Measurements from ENCODE around the gene FTMT. TPM values are rescaled to one million over a fixed set of nuclear protein-coding genes. Genes with fewer than 3 reads are reported as not detected.

Gene FTMT
- total and polyA plus RNA-seq, 2 of the 4 experiments (the other 2 are of a cell fraction): not detected

DNA sequence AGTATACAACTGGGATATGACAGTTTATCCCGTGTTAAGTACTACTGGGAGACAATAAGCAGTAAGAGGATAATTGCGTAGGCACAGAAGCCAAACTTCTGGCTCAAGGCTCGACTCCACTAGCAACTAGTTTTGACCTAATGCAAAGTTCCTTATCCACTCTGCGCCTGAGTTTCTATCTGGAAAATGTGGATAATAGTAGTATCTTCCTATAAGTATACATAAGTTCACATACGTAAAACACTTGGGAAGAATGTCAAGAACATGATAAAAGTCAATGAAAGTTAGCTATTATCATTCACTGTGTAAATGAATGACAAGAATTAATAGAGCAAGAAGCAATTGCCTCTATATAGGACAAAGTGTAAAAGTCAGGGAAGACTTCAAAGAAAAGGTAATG, 45.7 kb downstream of the FTMT start:
- intact Hi-C loops (cut with micrococcal nuclease) (no loop called here), in situ Hi-C loops (cut with MboI; ENCODE audit: low sequenced_read_pairs) (no loop called here), dilution Hi-C loops (cut with HindIII; ENCODE audit: low sequenced_read_pairs, unreplicated experiment) (no loop called here)
- Histone ChIP-seq H3K79me1 (ENCODE audit: low read depth in 1 of 2, low read length in 2 of 2) (no peaks in the 10 kb centered on the region), H3K14ac (replicated peaks; ENCODE audit: low read depth, low read length) (no peak overlapping the region), H3K9ac (ENCODE audit: low read depth, low read length) (no peak overlapping the region), H3K4me1 (ENCODE audit: control insufficient read depth, insufficient read depth, low read length) (no peaks in the 10 kb centered on the region), H3K4me3 (ENCODE audit: insufficient read depth, low read depth, low read length) (no peak overlapping the region), H2BK120ac (ENCODE audit: low read depth, low read length) (no peak overlapping the region), H3K18ac (ENCODE audit: low read depth, low read length) (no peak overlapping the region), H4K91ac (ENCODE audit: insufficient read depth, low read depth, low read length) (no peak overlapping the region), H4K8ac (ENCODE audit: low read depth in 2 of 2, low read length in 2 of 2) (no peak overlapping the region), H3K9me3 (ENCODE audit: control insufficient read depth, insufficient read depth, low read length) (no peaks in the 10 kb centered on the region), H3K9me1 (ENCODE audit: insufficient read depth, low read length) (no peaks in the 10 kb centered on the region), H3K4me2 (ENCODE audit: low read depth, low read length) (no peak overlapping the region), H4K5ac (ENCODE audit: low read depth, low read length) (no peak overlapping the region), H2BK5ac (ENCODE audit: low read depth, low read length, poor library complexity, severe bottlenecking) (no peak overlapping the region), H3K56ac (ENCODE audit: extremely low read depth, insufficient read depth, low read length) (no peak overlapping the region), H2AFZ (replicated peaks; ENCODE audit: low read length, poor library complexity) (no peak overlapping the region), H2BK15ac (ENCODE audit: low read depth, low read length) (no peak overlapping the region), H4K20me1 (ENCODE audit: insufficient read depth, low read length) (no peaks in the 10 kb centered on the region), H2BK20ac (ENCODE audit: low read depth, low read length) (no peak overlapping the region), H3K27ac (ENCODE audit: insufficient read depth, low read length) (no peak overlapping the region), H3K4ac (ENCODE audit: low read depth, low read length) (no peak overlapping the region), H3K36me3 (ENCODE audit: control insufficient read depth, insufficient read depth, low read length) (no peaks in the 10 kb centered on the region), H2AK5ac (ENCODE audit: low read depth, low read length) (no peak overlapping the region), H3K23ac (ENCODE audit: low read depth, low read length) (no peak overlapping the region), H3K27me3 (ENCODE audit: control insufficient read depth, insufficient read depth, low read length) (no peaks in the 10 kb centered on the region), H2AK9ac (replicated peaks; ENCODE audit: low read depth, low read length, poor library complexity) (no peak overlapping the region)
- ChIA-PET CTCF (no interaction called here), POLR2A (ENCODE audit: unreplicated experiment) (no interaction called here)
- TF ChIP-seq RAD21 (IDR thresholded peaks at IDR 0.05; ENCODE audit: low read length): no peak
- TF ChIP-seq MAZ (IDR thresholded peaks at IDR 0.05; ENCODE audit: borderline replicate concordance, low read depth, low read length): no peak
- TF ChIP-seq CEBPB (IDR thresholded peaks at IDR 0.05; ENCODE audit: low read depth, low read length): no peak
- TF ChIP-seq NFE2L2 (IDR thresholded peaks at IDR 0.05; ENCODE audit: low read depth, low read length): no peak
- no peak for TF ChIP-seq FOS (IDR thresholded peaks at IDR 0.05; ENCODE audit: low read depth, low read length)
- TF ChIP-seq, protein P1, sequence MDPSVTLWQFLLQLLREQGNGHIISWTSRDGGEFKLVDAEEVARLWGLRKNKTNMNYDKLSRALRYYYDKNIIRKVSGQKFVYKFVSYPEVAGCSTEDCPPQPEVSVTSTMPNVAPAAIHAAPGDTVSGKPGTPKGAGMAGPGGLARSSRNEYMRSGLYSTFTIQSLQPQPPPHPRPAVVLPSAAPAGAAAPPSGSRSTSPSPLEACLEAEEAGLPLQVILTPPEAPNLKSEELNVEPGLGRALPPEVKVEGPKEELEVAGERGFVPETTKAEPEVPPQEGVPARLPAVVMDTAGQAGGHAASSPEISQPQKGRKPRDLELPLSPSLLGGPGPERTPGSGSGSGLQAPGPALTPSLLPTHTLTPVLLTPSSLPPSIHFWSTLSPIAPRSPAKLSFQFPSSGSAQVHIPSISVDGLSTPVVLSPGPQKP (IDR thresholded peaks at IDR 0.05; ENCODE audit: borderline replicate concordance, low read depth, low read length): no peak
- TF ChIP-seq SMC3 (IDR thresholded peaks at IDR 0.05; ENCODE audit: low read depth, low read length): no peak
- no peak for TF ChIP-seq POLR2A (IDR thresholded peaks at IDR 0.05; ENCODE audit: low read depth, low read length)
- no peak for TF ChIP-seq MAFK (IDR thresholded peaks at IDR 0.05; ENCODE audit: low read depth, low read length)
- no peak for TF ChIP-seq RFX5 (IDR thresholded peaks at IDR 0.05; ENCODE audit: low read depth, low read length)
- TF ChIP-seq, protein P2, sequence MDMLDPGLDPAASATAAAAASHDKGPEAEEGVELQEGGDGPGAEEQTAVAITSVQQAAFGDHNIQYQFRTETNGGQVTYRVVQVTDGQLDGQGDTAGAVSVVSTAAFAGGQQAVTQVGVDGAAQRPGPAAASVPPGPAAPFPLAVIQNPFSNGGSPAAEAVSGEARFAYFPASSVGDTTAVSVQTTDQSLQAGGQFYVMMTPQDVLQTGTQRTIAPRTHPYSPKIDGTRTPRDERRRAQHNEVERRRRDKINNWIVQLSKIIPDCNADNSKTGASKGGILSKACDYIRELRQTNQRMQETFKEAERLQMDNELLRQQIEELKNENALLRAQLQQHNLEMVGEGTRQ (IDR thresholded peaks at IDR 0.05; ENCODE audit: low read depth, low read length): no peak
- TF ChIP-seq RCOR1 (IDR thresholded peaks at IDR 0.05; ENCODE audit: insufficient replicate concordance, low read length): no peak
- TF ChIP-seq, protein P3, sequence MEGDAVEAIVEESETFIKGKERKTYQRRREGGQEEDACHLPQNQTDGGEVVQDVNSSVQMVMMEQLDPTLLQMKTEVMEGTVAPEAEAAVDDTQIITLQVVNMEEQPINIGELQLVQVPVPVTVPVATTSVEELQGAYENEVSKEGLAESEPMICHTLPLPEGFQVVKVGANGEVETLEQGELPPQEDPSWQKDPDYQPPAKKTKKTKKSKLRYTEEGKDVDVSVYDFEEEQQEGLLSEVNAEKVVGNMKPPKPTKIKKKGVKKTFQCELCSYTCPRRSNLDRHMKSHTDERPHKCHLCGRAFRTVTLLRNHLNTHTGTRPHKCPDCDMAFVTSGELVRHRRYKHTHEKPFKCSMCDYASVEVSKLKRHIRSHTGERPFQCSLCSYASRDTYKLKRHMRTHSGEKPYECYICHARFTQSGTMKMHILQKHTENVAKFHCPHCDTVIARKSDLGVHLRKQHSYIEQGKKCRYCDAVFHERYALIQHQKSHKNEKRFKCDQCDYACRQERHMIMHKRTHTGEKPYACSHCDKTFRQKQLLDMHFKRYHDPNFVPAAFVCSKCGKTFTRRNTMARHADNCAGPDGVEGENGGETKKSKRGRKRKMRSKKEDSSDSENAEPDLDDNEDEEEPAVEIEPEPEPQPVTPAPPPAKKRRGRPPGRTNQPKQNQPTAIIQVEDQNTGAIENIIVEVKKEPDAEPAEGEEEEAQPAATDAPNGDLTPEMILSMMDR (conservative IDR thresholded peaks at IDR 0.05; ENCODE audit: low read depth, low read length): no peak
- no peak for TF ChIP-seq BHLHE40 (IDR thresholded peaks at IDR 0.05; ENCODE audit: low read depth, low read length)
- TF ChIP-seq MXI1 (IDR thresholded peaks at IDR 0.05; ENCODE audit: borderline replicate concordance, low read depth, low read length): no peak
- TF ChIP-seq CHD1 (IDR thresholded peaks at IDR 0.05; ENCODE audit: low read depth, low read length): no peak
- DNase-seq (no peak), ATAC-seq (ENCODE audit: low read depth) (no peak)
- no CpG with 5 or more reads among the region's 5 CpGs for WGBS, 2 experiments (ENCODE audit: extremely low coverage in 2 of 2, insufficient read length in 1 of 2)
- BruUV-seq (replicated peaks): no TSS peak

All from IMR-90 (cell line).